PC-9 (cell line): ENCODE data around the gene CDK5R1. TPM values are rescaled to one million over a fixed set of nuclear protein-coding genes. Genes with fewer than 3 reads are reported as not detected.

ENCODE experiments used
- BruUV-seq: library from RNA; stranded (reverse); fragments of 400-500 nt; replicated peaks from 2 replicates; lab custom pipeline; 2021; lab: Mats Ljungman, UMichigan
- CTCF ChIA-PET: fragments of 300-600 bp; sonication (Branson Sonifier 250); formaldehyde crosslinking; loops from one replicate; lab custom pipeline; 2022; ENCODE audit warnings: antibody characterized with exemption; lab: Charles Lee
- POLR2A ChIA-PET: fragments of 300-600 bp; sonication (Branson Sonifier 250); formaldehyde crosslinking; loops from one replicate; lab custom pipeline; 2022; ENCODE audit warnings: antibody characterized with exemption; ENCODE audit not compliant: unreplicated experiment; lab: Charles Lee
- DNase-seq, 2 experiments: peaks; one replicate each; pipeline versions ENCODE4 v3.0.0 to v3.0.0-alpha.2; 2015 to 2022; ENCODE audit warnings: mixed read lengths in 1 of 2
- H2AFZ ChIP-seq: fragments of 200-600 bp; sonication (generic); 2 replicates; pipeline ENCODE4 v1.8.1; 2017; ENCODE audit warnings: antibody characterized with exemption
- H3F3A ChIP-seq: fragments of 200-600 bp; sonication (generic); 2 replicates; pipeline ENCODE4 v1.8.1; 2017; ENCODE audit warnings: antibody characterized with exemption, mild to moderate bottlenecking, low read depth; ENCODE audit not compliant: insufficient read depth
- H3K27ac ChIP-seq: fragments of 200-600 bp; sonication (generic); 2 replicates; pipeline ENCODE4 v1.6.1; 2016; ENCODE audit warnings: mixed run types
- H3K27me3 ChIP-seq: fragments of 200-600 bp; sonication (generic); 2 replicates; pipeline ENCODE4 v1.6.1; 2016; ENCODE audit warnings: low read depth, mixed run types; ENCODE audit not compliant: insufficient read depth
- H3K36me3 ChIP-seq: fragments of 200-600 bp; sonication (generic); 2 replicates; pipeline ENCODE4 v1.6.1; 2016; ENCODE audit warnings: low read depth, mixed run types
- H3K4me1 ChIP-seq: fragments of 200-600 bp; sonication (generic); replicated peaks from 2 replicates; pipeline ENCODE4 v1.6.1; 2016; ENCODE audit warnings: mixed run types; ENCODE audit not compliant: insufficient read depth
- H3K4me2 ChIP-seq: fragments of 200-600 bp; sonication (generic); 2 replicates; pipeline ENCODE4 v1.6.1; 2017; ENCODE audit warnings: mixed run types
- H3K4me3 ChIP-seq: fragments of 200-600 bp; sonication (generic); 2 replicates; pipeline ENCODE4 v1.6.1; 2016; ENCODE audit warnings: mixed run types
- H3K79me2 ChIP-seq: fragments of 200-600 bp; sonication (generic); 2 replicates; pipeline ENCODE4 v1.6.1; 2017; ENCODE audit warnings: low read depth, mixed run types
- H3K9me2 ChIP-seq: fragments of 200-600 bp; sonication (generic); 2 replicates; pipeline ENCODE4 v1.8.1; 2017; ENCODE audit warnings: mild to moderate bottlenecking; ENCODE audit not compliant: insufficient read depth
- H3K9me3 ChIP-seq: fragments of 200-600 bp; sonication (generic); 2 replicates; pipeline ENCODE4 v1.8.1; 2016; ENCODE audit warnings: low read depth; ENCODE audit not compliant: insufficient read depth
- H4K20me1 ChIP-seq: fragments of 200-600 bp; sonication (generic); 2 replicates; pipeline ENCODE4 v1.8.1; 2017; ENCODE audit not compliant: insufficient read depth
- EZH2 ChIP-seq: fragments of 200-600 bp; sonication (generic); IDR thresholded peaks from 2 replicates; pipeline ENCODE4 v1.8.0; 2017; ENCODE audit warnings: antibody characterized with exemption, low read depth
- intact Hi-C: fragments of 100-400 bp; cut with micrococcal nuclease; formaldehyde crosslinking; loops from one replicate; pipeline ENCODE4 v1.10.0; 2022; ENCODE audit not compliant: unreplicated experiment
- total RNA-seq: library from RNA; stranded (reverse); gene quantifications from 2 replicates; pipeline ENCODE4 v1.2.3, GENCODE V29; 2021
- TF ChIP-seq, protein P1 (sequence below): fragments of 200-600 bp; sonication (generic); conservative IDR thresholded peaks from 2 replicates; pipeline ENCODE4 v1.6.1; 2017; ENCODE audit warnings: mixed run types, antibody characterized with exemption, mild to moderate bottlenecking, moderate library complexity

Gene CDK5R1
- total RNA-seq, 1 experiment from 2014 or later, result 2.1 TPM

- Histone ChIP-seq H2AFZ (no peak overlapping the region), H3K27me3 (no peaks in the 10 kb centered on the region), H4K20me1 (no peaks in the 10 kb centered on the region), H3K4me2 (no peak overlapping the region), H3K4me3 (no peak overlapping the region), H3F3A (no peaks in the 10 kb centered on the region), H3K9me2 (no peaks in the 10 kb centered on the region), H3K27ac (no peak overlapping the region), H3K36me3 (no peaks in the 10 kb centered on the region), H3K4me1 (no peaks in the 10 kb centered on the region), H3K9me3 (no peaks in the 10 kb centered on the region), H3K79me2 (no peaks in the 10 kb centered on the region)
- TF ChIP-seq, protein P1, sequence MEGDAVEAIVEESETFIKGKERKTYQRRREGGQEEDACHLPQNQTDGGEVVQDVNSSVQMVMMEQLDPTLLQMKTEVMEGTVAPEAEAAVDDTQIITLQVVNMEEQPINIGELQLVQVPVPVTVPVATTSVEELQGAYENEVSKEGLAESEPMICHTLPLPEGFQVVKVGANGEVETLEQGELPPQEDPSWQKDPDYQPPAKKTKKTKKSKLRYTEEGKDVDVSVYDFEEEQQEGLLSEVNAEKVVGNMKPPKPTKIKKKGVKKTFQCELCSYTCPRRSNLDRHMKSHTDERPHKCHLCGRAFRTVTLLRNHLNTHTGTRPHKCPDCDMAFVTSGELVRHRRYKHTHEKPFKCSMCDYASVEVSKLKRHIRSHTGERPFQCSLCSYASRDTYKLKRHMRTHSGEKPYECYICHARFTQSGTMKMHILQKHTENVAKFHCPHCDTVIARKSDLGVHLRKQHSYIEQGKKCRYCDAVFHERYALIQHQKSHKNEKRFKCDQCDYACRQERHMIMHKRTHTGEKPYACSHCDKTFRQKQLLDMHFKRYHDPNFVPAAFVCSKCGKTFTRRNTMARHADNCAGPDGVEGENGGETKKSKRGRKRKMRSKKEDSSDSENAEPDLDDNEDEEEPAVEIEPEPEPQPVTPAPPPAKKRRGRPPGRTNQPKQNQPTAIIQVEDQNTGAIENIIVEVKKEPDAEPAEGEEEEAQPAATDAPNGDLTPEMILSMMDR, result no peak
- TF ChIP-seq EZH2, result no peak
- BruUV-seq, result no TSS peak
- intact Hi-C loops, result no loop called here
- ChIA-PET CTCF (no interaction called here), POLR2A (no interaction called here)
- no peak for DNase-seq
These were observed 8.0 kb downstream of the CDK5R1 start for GRCh38 chr17:32494621-32495358.

DNA sequence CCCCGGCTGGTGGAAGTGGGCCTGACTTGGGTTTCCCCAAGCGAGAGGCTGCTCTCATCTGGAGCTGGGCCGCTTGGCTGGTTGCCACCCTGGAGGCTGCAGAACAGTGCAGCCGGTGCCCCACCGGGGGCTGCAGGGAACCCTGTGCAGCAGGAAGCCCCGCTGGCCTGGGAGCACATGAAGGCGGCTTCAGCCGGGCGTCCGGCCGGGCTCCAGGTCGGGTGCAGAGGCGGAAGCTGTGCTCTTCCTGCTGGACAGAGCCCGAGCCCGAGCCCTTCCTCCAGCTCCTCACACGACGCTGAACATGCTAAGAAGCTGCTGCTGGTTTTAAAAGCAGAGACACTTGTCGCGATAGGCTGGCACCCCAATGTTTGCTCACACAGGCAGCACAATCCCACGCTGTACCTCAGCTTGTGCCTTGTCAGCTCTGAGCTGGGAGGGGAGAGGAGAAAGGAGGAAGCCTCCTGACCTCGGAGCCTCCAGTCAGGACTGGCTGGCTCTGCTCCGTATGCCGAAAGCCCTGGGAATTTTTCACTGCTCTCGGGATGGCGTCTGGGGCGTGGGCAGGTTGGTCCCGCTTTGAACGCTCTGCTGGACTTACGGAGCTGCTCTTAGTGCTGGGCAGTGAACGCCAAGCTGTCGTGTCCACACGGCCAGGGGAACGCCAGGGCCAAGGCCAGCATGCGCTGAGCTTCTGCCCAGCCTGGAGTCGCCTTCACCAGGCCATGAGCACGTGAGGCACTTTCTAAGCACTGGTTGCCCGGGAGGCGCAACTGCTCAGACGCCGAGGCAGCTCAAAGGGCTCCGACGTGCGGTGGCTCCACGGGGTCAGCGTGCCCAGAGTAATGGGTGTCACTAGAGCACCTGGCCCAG lies 8.8 kb downstream of the CDK5R1 start:
- Histone ChIP-seq H3K4me1 (no peaks in the 10 kb centered on the region), H3K27ac (no peak overlapping the region), H3K27me3 (no peaks in the 10 kb centered on the region), H3K79me2 (no peaks in the 10 kb centered on the region), H4K20me1 (no peaks in the 10 kb centered on the region), H2AFZ (no peak overlapping the region), H3K4me2 (no peak overlapping the region), H3F3A (no peaks in the 10 kb centered on the region), H3K9me3 (no peaks in the 10 kb centered on the region), H3K9me2 (no peaks in the 10 kb centered on the region), H3K36me3 (no peaks in the 10 kb centered on the region), H3K4me3 (no peak overlapping the region)
- TF ChIP-seq, protein P1, result no peak
- no peak for TF ChIP-seq EZH2
- CTCF ChIA-PET, result no interaction called here
- BruUV-seq, result no TSS peak
- POLR2A ChIA-PET, result no interaction called here
- intact Hi-C loops, result no loop called here
- DNase-seq, result no peak

DNA sequence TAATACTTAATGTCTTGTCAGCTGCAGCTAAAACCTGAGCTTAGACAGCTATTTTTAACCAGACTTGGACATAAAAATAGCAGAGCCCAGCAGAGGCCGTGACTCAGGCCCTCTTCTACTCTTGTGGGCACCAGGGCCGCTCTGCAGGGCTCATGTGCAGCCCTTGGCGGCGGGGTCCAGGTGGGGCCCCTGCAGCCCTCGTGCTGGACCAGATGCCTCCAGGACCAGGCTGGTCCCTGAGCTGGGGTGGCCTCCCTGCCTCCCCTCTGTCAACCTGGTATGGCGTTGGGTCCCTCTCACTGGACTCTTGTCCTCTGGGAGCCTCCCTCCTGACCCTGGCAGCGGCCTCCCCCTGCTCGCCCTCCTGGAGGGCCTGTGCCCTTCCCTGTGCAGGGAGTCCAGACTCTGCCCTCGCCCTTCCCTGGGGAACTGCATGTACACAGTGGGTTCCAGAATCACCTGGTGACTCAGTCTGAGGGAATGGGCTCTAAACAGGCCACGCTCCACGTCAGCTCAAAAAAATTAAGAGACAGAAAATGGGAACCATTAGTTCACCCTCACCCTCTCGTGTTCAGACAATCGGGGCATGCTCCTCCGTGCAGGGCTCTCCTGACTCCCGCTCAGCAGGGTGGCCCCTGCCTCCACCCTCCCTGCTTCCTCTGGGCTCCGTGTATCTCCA lies 9.7 kb downstream of the CDK5R1 start:
- no peak overlapping the region for H3K4me3 ChIP-seq
- intact Hi-C loops, result no loop called here
- no peak overlapping the region for H2AFZ ChIP-seq
- POLR2A ChIA-PET, result interaction anchor here (0.6 kb wide), 2 partner anchors 55 to 815 kb away, joined by 3 read pairs; no protein-coding TSS in a partner anchor
- H3F3A ChIP-seq, result no peaks in the 10 kb centered on the region
- no peaks in the 10 kb centered on the region for H3K27me3 ChIP-seq
- H3K9me3 ChIP-seq, result no peaks in the 10 kb centered on the region
- H3K36me3 ChIP-seq, result no peaks in the 10 kb centered on the region
- H4K20me1 ChIP-seq, result no peaks in the 10 kb centered on the region
- peak in 1 of 2 experiments; percentile 35 for DNase-seq
- no peak overlapping the region for H3K27ac ChIP-seq
- no peak for TF ChIP-seq EZH2
- TF ChIP-seq, protein P1, result no peak
- no peaks in the 10 kb centered on the region for H3K79me2 ChIP-seq
- no peak overlapping the region for H3K4me2 ChIP-seq
- no TSS peak for BruUV-seq
- no peaks in the 10 kb centered on the region for H3K4me1 ChIP-seq
- H3K9me2 ChIP-seq, result no peaks in the 10 kb centered on the region
- CTCF ChIA-PET, result interaction anchor here (0.6 to 1.0 kb wide), 2 partner anchors 9 to 111 kb away, joined by 3 to 5 read pairs; no protein-coding TSS in a partner anchor
